NT2/D1 (cell line): ENCODE measurements around the gene DHX32.

Experiments
- SUZ12 ChIP-seq: IDR thresholded peaks from 2 replicates; pipeline ENCODE4 v1.6.1; 2011; ENCODE audit not compliant: insufficient read length, insufficient read depth; ENCODE audit errors: extremely low read depth
- YY1 ChIP-seq: IDR thresholded peaks from 2 replicates; pipeline ENCODE4 v1.6.1; 2011; ENCODE audit not compliant: insufficient read length, insufficient read depth
- ZNF274 ChIP-seq: IDR thresholded peaks from 2 replicates; pipeline ENCODE4 v1.6.1; 2011; ENCODE audit warnings: mild to moderate bottlenecking, low read depth, low read length

DNA sequence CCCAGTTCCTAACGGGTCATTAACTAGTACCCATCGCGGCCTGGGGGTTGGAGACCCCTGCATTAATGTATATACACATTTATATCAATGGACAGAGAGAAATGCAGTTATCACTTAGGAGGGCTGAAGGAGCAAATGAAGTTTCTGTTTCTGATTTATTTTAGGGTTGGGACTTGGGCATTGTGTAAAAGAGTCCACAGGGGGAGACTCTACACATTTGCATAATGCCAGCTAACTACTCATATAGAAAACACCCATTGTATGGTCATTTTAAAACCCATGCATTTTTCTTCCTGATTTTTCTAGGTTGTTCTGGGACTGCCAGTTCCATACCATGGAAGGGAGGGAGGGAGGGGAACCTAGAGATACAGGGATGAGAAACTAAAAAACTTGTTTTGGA is 34.2 kb downstream of the DHX32 start:
- TF ChIP-seq YY1 (no peak), SUZ12 (no peak), ZNF274 (no peak)
